ENCODE measurements around the gene LDLRAD3. TPM values are rescaled to one million over a fixed set of nuclear protein-coding genes. Genes with fewer than 3 reads are reported as not detected.
A peak's percentile ranks its signal among the peaks of the same experiment; 100 is the strongest.

The LDLRAD3 gene
- polyA plus RNA-seq, 1 donor, result 26.6 TPM

GRCh38 chr11:36105743-36106581 lies 162.1 kb downstream of the LDLRAD3 start:
- no peak for DNase-seq

DNA sequence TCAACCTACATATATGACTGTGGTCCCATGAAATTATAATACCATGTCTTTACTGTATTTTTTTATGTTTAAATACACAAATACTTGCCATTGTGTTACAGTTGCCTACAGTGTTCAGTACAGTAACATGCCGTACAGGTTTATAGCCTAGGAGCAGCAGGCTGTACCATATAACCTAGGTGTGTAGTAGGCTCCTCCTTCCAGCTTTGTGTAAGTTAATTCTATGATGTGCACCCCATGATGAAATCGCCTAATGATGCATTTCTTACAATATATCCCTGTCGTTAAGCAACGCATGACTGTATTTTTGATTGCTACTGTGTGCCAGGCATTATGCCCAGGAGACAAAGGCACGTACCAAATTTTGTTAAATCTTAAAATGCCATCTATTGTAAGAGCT lies 163.7 kb downstream of the LDLRAD3 start:
- DNase-seq, result no peak

GRCh38 chr11:36108881-36109589 lies 165.2 kb downstream of the LDLRAD3 start:
- no peak for DNase-seq

- DNase-seq, result no peak
Observed at GRCh38 chr11:36109590-36109849, 165.7 kb downstream of the LDLRAD3 start.

- DNase-seq, result no peak
Observed at GRCh38 chr11:36109850-36110606, 166.2 kb downstream of the LDLRAD3 start.

GRCh38 chr11:36110668-36111410 lies 167.0 kb downstream of the LDLRAD3 start:
- DNase-seq, result no peak

DNA sequence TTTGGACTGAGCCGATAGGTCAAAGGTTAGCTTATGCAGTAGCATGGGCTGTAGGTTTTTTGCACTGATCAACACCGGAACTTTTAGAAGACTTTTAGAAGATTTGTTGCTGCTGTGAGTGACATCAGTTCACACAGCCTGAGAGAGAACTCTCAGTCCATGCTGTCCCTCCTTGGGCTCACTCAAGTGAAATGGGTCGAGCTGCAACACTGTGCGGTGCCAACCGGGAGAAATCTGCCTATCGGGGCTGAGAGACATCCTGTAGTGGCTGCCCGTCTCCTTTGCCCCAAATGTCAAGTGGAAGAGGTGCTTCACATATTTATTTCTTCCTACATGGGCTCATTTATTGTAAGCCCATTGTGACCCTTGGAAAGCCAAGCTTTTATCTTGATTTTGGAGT lies 170.2 kb downstream of the LDLRAD3 start:
- DNase-seq, result no peak

DNA sequence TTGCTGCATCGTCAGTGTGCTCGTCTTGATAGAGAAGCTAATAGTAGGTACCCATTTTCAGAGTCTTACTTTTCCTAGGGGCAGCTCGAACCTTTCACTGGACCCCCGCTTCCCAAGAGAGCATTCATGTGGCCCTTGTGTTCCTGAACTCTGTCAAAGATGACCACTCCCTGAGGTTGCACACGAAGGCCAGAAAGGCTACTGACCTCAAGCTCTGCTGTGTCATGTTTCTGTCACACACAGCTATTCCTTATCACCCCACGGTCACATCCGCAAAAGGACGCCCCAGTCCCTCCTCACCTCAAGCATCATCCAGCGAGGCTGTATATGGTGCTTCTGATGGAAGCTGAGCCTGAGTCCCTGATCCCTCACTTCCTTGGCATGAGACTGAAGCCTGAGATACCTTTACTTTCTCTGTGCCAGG lies 171.5 kb downstream of the LDLRAD3 start:
- DNase-seq, result no peak

- no peak for DNase-seq
Observed at GRCh38 chr11:36116161-36116560, 172.3 kb downstream of the LDLRAD3 start.

DNA sequence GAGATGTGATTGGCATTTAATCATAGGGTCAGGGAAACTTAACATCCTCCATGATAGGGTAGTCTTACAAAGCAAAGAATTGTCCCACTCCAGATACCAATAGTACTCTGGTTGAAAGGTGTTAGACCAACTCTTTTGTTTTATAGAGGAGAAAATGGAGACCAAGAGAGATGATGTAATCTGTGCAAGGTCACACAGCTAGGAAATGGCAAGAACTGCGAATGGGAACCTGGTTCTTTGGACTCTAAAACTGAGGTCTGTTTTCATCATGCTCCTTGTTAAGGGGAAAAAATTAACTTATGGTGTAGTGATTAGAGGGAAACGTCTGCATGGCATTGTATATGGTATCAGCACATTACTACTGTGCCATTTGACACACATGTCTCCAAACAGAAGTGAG lies 174.2 kb downstream of the LDLRAD3 start:
- no peak for DNase-seq

DNA sequence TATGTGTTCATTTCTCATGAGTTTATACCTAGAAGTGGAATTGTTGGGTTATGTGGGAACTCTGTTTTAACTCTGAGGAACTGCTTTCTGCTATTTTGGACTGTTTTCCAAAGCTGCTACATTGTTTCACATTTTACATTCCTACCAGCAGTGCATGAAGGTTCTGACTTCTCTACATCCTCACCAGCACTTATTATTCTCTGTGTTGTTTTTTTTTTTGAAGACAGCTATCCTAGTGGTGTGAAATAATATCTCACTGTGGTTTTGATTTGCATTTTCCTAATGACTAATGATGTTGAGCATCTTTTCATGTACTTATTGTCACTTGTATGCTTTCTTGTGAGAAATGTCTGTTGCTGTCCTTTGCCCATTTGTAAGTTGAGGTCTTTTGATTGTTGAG lies 175.4 kb downstream of the LDLRAD3 start:
- DNase-seq, result no peak

- no peak for DNase-seq
Observed at GRCh38 chr11:36121054-36121453, 177.2 kb downstream of the LDLRAD3 start.

DNA sequence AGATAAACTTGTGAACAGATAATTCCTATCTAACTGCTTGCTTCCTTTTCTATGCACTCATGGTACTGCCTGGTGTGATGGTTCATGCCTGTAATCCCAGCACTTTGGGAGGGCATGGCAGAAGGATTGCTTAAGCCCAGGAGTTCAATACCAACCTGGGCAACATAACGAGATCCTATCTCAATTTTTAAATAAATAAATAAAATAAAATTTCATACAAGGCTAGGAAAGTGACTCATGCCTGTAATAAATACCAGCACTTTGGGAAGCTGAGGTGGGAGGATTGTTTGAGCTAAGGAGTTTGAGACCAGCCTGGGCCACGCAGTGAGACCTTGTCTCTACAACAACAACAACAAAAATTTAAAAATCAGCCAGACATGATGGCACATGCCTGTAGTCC lies 178.8 kb downstream of the LDLRAD3 start:
- DNase-seq, result no peak

GRCh38 chr11:36123336-36124101 lies 179.7 kb downstream of the LDLRAD3 start:
- DNase-seq, result peak; percentile 42

DNA sequence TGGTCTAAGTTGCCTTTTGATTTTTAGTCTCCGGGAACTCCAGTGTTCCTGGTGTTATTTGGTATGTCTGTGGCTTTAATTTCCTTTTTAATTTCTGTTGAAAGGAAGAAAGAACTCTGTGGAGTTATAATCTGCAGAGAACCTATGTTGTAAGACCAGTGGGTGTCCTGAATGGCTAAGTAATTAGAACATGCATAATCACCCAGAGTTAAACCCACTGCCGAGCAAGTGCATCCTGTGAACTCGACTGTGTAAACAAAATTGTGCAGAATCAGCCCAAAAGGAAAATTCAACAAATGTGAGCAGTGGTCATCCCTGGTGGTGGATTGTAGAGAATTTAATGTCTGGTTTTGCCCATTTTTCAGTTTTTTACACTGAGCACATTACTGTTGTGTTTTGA lies 182.8 kb downstream of the LDLRAD3 start:
- no peak for DNase-seq

DNA sequence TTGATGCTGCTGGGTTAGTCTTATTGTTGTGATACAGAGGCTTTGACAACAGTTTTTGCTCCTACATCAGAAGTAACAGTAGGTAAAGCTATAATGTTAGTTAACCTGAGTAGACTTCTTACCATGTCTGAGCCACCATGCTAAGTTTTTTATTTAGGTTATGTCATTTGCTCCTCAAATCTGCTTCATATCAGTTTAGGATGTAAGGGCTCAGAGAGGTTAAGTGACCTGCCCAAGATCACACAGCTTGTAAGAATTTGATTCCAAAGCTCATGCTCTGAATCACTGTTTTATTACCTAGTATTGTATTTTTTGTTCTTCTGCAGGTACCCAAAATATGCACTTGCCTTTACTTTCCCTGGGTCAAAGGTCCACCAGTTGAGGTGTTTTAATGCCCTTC lies 183.7 kb downstream of the LDLRAD3 start:
- DNase-seq, result no peak

GRCh38 chr11:36129955-36130354 lies 186.1 kb downstream of the LDLRAD3 start:
- DNase-seq, result no peak

- DNase-seq, result no peak
Observed at GRCh38 chr11:36130401-36130800, 186.5 kb downstream of the LDLRAD3 start.

GRCh38 chr11:36131721-36132397 lies 188.0 kb downstream of the LDLRAD3 start:
- peak; percentile 73 for DNase-seq

GRCh38 chr11:36132940-36133339 lies 189.1 kb downstream of the LDLRAD3 start:
- no peak for DNase-seq

- DNase-seq, result no peak
Observed at GRCh38 chr11:36135076-36135475, 191.2 kb downstream of the LDLRAD3 start.

Measured in hindlimb muscle (tissue), 1 donor.